ENCODE measurements around the gene KCNMB1. TPM values are rescaled to one million over a fixed set of nuclear protein-coding genes. Genes with fewer than 3 reads are reported as not detected.

KCNMB1 gene
- total RNA-seq, 1 donor from 2014 or later, result 0.29 TPM

GRCh38 chr5:170393235-170393634 is 4.1 kb upstream of the KCNMB1 start:
- DNase-seq, result no peak
- peak overlapping the region; percentile 13 for H3K27ac Mint-ChIP-seq (ENCODE audit: unreplicated experiment)
- peaks cover 39% of the 10 kb centered on the region for H3K4me1 Mint-ChIP-seq (ENCODE audit: low read depth, unreplicated experiment)
- no peaks in the 10 kb centered on the region for H3K36me3 Mint-ChIP-seq (ENCODE audit: unreplicated experiment)
- H3K27me3 Mint-ChIP-seq (ENCODE audit: unreplicated experiment), result no peaks in the 10 kb centered on the region
- H3K4me3 Mint-ChIP-seq (ENCODE audit: unreplicated experiment), result no peak overlapping the region
- no peak for TF ChIP-seq CTCF (IDR thresholded peaks at IDR 0.05; ENCODE audit: partially characterized antibody, unreplicated experiment)
- no peaks in the 10 kb centered on the region for H3K9me3 Mint-ChIP-seq (ENCODE audit: unreplicated experiment)

DNA sequence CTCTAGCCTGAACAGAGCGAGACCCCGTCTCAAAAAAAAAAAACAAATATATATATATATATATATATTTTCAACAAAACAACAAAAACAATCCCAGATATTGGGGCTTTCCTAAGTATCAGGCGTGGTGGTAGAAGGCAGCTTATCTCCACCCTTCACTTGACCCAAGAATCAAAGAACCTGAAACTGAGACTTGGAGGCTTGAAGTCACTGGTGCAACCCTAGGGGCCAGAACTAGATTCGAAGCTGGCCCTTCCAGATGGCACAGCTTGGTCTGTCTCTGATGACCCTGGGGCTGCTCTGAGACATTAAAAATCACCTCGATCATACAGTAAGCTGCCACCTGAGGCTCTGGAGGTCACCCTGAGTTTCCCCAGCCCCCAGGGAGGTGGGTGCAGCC is 1.3 kb upstream of the KCNMB1 start:
- TF ChIP-seq CTCF (IDR thresholded peaks at IDR 0.05; ENCODE audit: partially characterized antibody, unreplicated experiment), result no peak
- no peaks in the 10 kb centered on the region for H3K9me3 Mint-ChIP-seq (ENCODE audit: unreplicated experiment)
- DNase-seq, result no peak
- no peak overlapping the region for H3K27ac Mint-ChIP-seq (ENCODE audit: unreplicated experiment)
- H3K27me3 Mint-ChIP-seq (ENCODE audit: unreplicated experiment), result peaks cover 2% of the 10 kb centered on the region
- H3K4me1 Mint-ChIP-seq (ENCODE audit: low read depth, unreplicated experiment), result peaks cover 37% of the 10 kb centered on the region
- H3K4me3 Mint-ChIP-seq (ENCODE audit: unreplicated experiment), result no peak overlapping the region
- no peaks in the 10 kb centered on the region for H3K36me3 Mint-ChIP-seq (ENCODE audit: unreplicated experiment)

DNA sequence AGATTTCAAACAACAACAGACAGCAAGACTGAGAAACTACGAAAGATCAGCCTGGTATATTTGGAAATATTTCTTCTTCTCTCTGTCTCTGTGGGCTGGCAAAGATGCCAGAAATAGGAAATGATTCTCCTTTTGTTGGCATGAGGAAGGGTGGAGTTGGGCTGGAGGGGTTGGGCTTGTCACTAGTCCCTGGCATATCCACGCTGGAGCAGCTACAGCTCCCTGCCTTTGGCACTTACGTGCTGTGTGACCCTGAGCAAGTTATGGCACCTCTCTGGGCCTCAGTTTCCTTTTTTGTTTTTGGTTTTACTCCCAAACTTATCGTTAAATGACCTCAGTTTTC is 354 bp upstream of the KCNMB1 start:
- no peaks in the 10 kb centered on the region for H3K9me3 Mint-ChIP-seq (ENCODE audit: unreplicated experiment)
- peaks cover 2% of the 10 kb centered on the region for H3K27me3 Mint-ChIP-seq (ENCODE audit: unreplicated experiment)
- TF ChIP-seq CTCF (IDR thresholded peaks at IDR 0.05; ENCODE audit: partially characterized antibody, unreplicated experiment), result no peak
- DNase-seq, result no peak
- peak overlapping the region; percentile 66 for H3K4me3 Mint-ChIP-seq (ENCODE audit: unreplicated experiment)
- peak overlapping the region; percentile 78 for H3K27ac Mint-ChIP-seq (ENCODE audit: unreplicated experiment)
- H3K36me3 Mint-ChIP-seq (ENCODE audit: unreplicated experiment), result no peaks in the 10 kb centered on the region
- peaks cover 37% of the 10 kb centered on the region for H3K4me1 Mint-ChIP-seq (ENCODE audit: low read depth, unreplicated experiment)

DNA sequence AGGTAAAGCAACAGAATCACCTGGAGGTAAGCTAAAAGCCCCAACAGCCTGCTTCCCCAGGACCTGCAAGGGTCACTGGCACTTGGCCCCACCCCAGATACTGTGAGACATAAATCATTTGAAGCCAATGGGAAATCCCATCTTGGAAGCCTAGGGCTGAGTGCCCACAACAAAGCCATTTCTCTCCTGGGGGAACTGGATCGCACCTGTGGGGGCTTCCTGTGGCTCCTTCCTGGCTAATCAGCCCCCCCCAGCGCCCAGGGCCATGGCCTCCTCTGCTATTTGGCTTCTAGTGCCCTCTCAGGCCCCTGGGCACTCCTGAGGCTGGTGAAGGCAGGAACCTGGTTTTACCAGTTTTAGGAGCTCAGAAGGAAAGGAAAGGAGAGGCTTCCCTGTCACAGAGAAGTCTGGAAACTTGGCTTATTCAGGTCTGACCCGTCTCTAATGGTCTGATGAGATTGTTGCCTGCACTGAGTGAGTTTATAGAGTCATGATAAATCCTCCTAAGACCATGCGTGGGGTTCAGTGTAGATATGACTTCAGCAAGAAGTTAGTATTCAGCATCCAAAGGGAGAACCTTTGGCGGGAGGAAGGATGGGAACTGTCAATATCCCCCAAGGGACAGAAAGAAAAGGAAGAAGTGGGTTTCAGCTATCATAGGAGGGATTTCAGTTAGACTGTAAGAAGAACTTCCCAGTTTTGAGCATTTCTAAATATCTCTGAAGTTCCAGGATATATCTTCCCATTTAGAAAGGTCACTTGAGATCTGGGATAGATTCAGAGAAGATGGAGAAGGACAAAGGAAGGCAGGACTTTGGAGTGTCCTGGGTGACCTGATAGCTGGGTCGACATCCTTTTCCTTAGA is 1.2 kb downstream of the KCNMB1 start:
- Mint-ChIP-seq H3K4me1 (ENCODE audit: low read depth, unreplicated experiment) (peaks cover 31% of the 10 kb centered on the region), H3K27ac (ENCODE audit: unreplicated experiment) (no peak overlapping the region), H3K27me3 (ENCODE audit: unreplicated experiment) (peaks cover 2% of the 10 kb centered on the region), H3K4me3 (ENCODE audit: unreplicated experiment) (no peak overlapping the region), H3K36me3 (ENCODE audit: unreplicated experiment) (no peaks in the 10 kb centered on the region), H3K9me3 (ENCODE audit: unreplicated experiment) (no peaks in the 10 kb centered on the region)
- DNase-seq, result no peak
- no peak for TF ChIP-seq CTCF (IDR thresholded peaks at IDR 0.05; ENCODE audit: partially characterized antibody, unreplicated experiment)

- peaks cover 30% of the 10 kb centered on the region for H3K4me1 Mint-ChIP-seq (ENCODE audit: low read depth, unreplicated experiment)
- no peak for TF ChIP-seq CTCF (IDR thresholded peaks at IDR 0.05; ENCODE audit: partially characterized antibody, unreplicated experiment)
- H3K9me3 Mint-ChIP-seq (ENCODE audit: unreplicated experiment), result peaks cover 4% of the 10 kb centered on the region
- no peaks in the 10 kb centered on the region for H3K36me3 Mint-ChIP-seq (ENCODE audit: unreplicated experiment)
- peaks cover 2% of the 10 kb centered on the region for H3K27me3 Mint-ChIP-seq (ENCODE audit: unreplicated experiment)
- DNase-seq, result no peak
- H3K4me3 Mint-ChIP-seq (ENCODE audit: unreplicated experiment), result no peak overlapping the region
- H3K27ac Mint-ChIP-seq (ENCODE audit: unreplicated experiment), result no peak overlapping the region
These were observed 2.3 kb downstream of the KCNMB1 start for GRCh38 chr5:170386743-170387395.

All from glutamatergic neuron (in vitro differentiated cells).